Esophagus squamous epithelium (tissue), 4 donors: ENCODE data around the gene GRAP.

Source experiments
- POLR2A ChIP-seq, 4 donors: fragments of 450-650 bp; IDR thresholded peaks; one replicate each; pipeline ENCODE4 v1.6.1; 2017; ENCODE audit warnings: antibody characterized with exemption in 4 of 4, mild to moderate bottlenecking in 4 of 4, moderate library complexity in 3 of 4
- TF ChIP-seq, protein P1 (sequence below), 6 experiments: fragments of 450-650 bp in 4 of 6; fragments of 200-600 bp in 2 of 6; sonication (generic) in 2 of 6; IDR thresholded peaks; one replicate each; pipeline ENCODE4 v1.5.1; 2016 to 2019; ENCODE audit warnings: antibody characterized with exemption in 6 of 6, mild to moderate bottlenecking in 4 of 6, moderate library complexity in 4 of 6

DNA sequence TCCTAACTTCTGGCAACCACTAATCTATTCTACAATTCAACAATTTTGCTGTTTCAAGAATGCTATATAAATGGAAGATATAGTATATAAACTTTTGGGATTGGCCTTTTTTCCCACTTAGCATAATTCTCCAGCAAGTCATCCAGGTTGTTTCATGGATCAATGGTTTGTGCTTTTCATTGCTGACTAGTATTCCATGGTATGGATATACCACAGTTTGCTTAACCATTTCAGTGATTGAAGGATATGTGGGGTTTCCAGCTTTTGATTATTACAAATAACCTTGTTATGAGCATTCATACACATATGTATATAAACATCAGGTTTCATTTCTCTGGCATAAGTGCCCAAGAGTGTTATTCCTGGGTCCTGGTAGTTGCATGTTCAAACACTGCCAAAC lies 40.1 kb downstream of the GRAP start:
- TF ChIP-seq, protein P1, sequence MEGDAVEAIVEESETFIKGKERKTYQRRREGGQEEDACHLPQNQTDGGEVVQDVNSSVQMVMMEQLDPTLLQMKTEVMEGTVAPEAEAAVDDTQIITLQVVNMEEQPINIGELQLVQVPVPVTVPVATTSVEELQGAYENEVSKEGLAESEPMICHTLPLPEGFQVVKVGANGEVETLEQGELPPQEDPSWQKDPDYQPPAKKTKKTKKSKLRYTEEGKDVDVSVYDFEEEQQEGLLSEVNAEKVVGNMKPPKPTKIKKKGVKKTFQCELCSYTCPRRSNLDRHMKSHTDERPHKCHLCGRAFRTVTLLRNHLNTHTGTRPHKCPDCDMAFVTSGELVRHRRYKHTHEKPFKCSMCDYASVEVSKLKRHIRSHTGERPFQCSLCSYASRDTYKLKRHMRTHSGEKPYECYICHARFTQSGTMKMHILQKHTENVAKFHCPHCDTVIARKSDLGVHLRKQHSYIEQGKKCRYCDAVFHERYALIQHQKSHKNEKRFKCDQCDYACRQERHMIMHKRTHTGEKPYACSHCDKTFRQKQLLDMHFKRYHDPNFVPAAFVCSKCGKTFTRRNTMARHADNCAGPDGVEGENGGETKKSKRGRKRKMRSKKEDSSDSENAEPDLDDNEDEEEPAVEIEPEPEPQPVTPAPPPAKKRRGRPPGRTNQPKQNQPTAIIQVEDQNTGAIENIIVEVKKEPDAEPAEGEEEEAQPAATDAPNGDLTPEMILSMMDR (IDR thresholded peaks at IDR 0.05) = no peak
- no peak for TF ChIP-seq POLR2A (IDR thresholded peaks at IDR 0.05)
